Fibroblast of villous mesenchyme (primary cell): ENCODE data around the gene WNT7A. TPM values are rescaled to one million over a fixed set of nuclear protein-coding genes. Genes with fewer than 3 reads are reported as not detected.

Source experiments
- DNase-seq: peaks from one replicate; pipeline ENCODE4 v3.0.0-alpha.2; 2010; ENCODE audit warnings: low read depth
- H3K4me3 ChIP-seq: 2 replicates; pipeline ENCODE4 v1.5.1; 2011; ENCODE audit warnings: low read depth, mild to moderate bottlenecking, low read length
- total RNA-seq: library from RNA; depleted of rRNA; stranded (reverse); fragments of >200 nt; gene quantifications from 2 replicates; pipeline ENCODE4 v1.2.3, GENCODE V29; 2012
- TF ChIP-seq, protein P1 (sequence below): IDR thresholded peaks from 2 replicates; pipeline ENCODE4 v1.5.1; 2012; ENCODE audit warnings: low read depth, mild to moderate bottlenecking, low read length; ENCODE audit not compliant: insufficient read depth

Gene WNT7A
- total RNA-seq, 1 donor = not detected

DNA sequence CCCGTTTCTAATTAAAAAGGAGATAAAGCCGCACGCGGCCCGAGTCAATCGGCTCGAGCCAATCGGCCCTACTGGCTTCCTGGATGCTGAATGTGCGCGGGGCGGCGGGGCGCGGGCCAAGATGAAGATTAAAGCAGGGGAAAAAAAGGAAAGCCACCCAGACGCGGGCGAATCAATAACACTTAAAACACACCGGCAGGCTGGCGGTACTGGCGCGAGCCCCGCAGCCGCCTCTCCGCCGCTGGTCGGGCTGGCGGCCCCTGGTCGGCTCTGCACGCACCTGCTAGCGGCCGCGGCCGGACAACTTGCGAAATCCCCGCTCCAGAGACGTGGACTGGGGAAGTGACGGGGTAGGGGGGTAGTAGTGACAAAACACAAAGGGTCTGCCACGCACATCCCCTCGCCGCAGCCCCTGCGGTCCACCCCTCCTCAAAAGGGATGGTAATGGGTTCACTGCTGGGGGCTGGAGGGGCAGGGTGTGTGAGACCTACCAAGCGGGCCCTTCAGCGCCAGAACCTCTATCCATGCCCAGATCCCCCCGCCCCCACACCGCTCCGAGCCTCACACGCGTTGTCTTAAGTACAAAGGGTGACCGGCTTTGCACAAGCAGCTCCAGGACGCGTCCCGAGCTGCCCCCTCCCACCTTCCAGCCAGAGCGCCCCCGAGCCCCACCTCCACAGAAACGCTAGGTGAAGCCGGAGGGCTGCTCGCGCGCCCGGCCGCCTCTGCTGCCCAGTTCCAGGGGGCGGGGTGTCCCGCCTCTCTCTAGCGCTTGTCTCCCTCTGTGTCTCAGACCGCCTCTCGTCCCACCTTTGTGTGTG is 1.4 kb downstream of the WNT7A start:
- H3K4me3 ChIP-seq = no peak overlapping the region
- TF ChIP-seq, protein P1, sequence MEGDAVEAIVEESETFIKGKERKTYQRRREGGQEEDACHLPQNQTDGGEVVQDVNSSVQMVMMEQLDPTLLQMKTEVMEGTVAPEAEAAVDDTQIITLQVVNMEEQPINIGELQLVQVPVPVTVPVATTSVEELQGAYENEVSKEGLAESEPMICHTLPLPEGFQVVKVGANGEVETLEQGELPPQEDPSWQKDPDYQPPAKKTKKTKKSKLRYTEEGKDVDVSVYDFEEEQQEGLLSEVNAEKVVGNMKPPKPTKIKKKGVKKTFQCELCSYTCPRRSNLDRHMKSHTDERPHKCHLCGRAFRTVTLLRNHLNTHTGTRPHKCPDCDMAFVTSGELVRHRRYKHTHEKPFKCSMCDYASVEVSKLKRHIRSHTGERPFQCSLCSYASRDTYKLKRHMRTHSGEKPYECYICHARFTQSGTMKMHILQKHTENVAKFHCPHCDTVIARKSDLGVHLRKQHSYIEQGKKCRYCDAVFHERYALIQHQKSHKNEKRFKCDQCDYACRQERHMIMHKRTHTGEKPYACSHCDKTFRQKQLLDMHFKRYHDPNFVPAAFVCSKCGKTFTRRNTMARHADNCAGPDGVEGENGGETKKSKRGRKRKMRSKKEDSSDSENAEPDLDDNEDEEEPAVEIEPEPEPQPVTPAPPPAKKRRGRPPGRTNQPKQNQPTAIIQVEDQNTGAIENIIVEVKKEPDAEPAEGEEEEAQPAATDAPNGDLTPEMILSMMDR = no peak
- no peak for DNase-seq

DNA sequence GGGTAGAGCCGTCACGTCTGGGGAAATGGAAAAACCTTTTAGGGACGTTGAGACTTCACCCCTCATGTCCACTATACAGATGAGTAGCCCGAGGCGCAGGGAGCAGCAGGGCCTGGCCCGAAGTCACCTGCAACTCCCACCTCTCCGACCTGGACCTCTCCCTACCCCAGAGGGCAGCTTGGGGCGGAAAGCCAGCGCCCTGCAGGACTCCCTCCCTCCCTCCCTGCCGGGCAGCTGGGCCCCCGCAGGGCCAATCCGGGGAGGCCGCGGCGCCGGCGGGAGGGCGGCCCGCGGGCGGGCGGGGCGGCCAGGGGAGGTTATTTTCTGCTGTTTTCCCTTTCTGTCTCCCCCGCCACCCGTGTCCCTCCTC is 2.0 kb downstream of the WNT7A start:
- DNase-seq = no peak
- H3K4me3 ChIP-seq = no peak overlapping the region
- TF ChIP-seq, protein P1 = no peak

DNA sequence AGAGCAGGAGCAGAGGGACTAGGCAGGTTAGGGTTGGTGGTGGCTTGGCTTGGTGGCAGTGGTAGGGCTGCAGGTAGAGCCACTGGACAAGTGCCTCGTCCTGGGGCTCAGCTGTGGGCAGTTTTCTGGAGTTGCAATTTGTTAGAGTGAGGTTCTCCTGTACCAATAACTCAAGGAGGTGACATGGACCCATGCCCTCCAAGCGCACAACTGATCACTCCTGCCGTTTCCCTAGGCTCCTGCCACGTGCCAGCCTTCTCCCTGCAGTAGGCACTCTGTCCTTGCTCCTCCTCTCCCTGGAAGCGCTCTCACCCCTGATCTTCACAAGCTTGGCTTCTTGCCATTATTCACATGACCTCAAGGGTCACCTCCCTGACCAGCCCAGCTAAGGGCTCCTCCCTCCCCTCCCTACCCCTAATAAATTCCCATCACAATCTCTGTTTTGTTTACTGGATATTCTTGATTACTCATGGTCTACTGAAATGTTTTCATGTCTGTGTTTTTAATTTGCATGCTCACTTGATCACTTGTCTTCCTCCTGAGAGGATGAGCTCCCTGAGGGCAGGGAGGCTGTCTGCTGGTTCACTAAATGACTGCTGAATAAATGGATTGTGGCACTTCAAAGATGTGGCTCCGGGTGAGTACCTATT is 3.3 kb downstream of the WNT7A start:
- no peak overlapping the region for H3K4me3 ChIP-seq
- TF ChIP-seq, protein P1 = no peak
- DNase-seq = no peak

DNA sequence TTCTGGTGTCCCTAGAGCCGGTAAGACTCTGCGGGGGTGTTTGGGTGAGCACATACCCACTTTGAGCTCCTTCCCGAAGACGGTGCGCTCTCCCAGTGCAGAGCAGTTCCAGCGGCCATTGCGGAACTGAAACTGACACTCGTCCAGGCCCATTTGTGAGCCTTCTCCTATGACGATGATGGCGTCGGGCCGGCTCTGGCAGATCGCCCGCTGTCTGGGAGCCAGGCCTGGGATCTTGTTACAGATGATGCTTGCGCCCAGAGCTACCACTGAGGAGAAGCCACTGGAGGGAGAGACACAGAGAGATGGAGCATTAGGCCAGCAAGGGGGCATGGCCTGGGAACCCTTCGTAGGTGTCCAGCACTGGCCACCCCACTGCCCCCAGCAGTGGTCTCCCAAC is 5.0 kb downstream of the WNT7A start:
- no peak overlapping the region for H3K4me3 ChIP-seq
- TF ChIP-seq, protein P1 = no peak
- no peak for DNase-seq

DNA sequence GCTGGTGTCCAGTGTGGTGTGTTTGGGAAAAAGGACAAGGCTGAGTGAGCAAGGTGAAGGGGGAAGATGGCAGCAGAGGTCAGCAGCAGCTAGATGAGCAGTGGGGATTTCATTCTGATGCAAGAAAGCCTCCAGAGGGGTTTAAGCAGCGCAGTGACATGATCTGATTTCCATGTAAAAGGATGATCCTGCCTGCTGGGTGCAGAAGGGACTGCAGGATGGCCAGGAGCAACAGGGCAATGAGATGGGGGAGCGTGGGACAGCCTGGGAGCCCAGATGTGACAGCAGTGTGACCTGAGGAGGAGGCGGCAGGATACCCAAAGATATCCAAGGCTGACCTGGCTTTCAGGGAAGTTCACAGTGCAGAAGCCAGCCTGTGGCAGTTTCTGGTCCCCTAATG is 6.1 kb downstream of the WNT7A start:
- DNase-seq = no peak
- TF ChIP-seq, protein P1 = no peak
- no peak overlapping the region for H3K4me3 ChIP-seq

DNA sequence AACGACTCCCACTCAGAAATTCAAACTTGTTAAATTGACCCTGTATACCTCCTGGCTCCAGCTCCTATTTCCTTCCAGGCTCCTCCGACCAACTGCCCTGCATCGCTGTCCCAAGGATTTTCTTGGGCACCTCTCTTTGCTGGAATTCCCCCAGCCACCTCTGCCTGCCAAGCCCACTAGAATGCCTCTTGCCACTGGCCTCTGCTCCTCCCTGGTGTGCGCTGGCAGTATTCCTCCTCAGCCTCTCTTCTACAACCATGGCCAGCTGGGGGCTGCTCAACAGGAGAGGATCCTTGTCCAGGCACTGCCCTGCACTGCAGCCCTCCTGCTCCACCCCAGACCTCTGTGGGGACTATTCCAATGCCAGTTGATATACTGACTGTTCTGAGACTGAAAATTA is 7.4 kb downstream of the WNT7A start:
- no peak overlapping the region for H3K4me3 ChIP-seq
- DNase-seq = no peak
- TF ChIP-seq, protein P1 = no peak
